NOMO-1 (cell line): ENCODE data around the gene PTGR1.

ENCODE experiments used
- DNase-seq, 2 experiments: peaks; one replicate each; lab custom pipeline; 2025; ENCODE audit not compliant: unreplicated experiment in 2 of 2; lab: John Stamatoyannopoulos, UW

The PTGR1 gene

DNA sequence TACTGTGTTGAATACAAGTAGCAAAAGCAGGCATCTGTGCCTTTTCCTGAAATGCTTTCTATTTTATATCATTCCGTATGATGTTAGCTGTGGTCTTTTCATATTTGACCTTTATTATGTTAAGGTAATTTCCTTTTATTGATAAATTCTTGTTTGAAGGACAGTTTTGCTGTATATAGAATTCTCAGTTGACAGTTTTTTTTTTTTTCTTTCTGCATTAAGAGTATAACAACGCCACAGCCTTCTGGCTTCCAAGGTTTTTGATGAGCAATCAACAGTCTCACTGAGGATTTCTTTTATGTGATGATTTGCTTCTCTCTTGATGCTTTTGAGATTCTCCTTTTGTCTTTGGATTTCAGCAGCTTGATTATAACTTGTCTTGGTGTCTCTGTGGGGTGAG lies 50.8 kb downstream of the PTGR1 start:
- DNase-seq = no peak

DNA sequence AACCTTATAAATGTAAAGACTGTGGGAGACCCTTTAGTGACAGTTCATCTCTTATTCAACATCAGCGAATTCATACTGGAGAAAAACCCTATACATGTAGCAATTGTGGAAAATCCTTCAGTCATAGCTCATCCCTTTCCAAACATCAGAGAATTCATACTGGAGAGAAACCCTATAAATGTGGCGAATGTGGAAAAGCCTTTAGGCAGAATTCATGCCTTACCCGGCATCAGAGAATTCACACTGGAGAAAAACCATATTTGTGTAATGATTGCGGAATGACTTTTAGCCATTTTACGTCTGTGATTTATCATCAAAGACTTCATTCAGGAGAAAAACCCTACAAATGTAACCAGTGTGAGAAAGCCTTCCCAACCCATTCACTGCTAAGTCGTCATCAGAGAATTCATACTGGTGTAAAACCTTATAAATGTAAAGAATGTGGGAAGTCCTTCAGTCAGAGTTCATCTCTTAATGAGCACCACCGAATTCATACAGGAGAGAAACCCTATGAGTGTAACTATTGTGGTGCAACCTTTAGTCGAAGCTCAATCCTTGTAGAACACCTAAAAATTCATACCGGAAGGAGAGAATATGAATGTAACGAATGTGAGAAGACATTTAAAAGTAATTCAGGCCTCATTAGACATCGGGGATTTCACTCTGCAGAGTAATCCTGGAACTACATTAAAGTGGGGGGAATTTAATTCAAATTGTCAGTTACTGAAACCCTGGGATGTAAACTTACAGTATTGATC lies 56.8 kb downstream of the PTGR1 start:
- no peak for DNase-seq

DNA sequence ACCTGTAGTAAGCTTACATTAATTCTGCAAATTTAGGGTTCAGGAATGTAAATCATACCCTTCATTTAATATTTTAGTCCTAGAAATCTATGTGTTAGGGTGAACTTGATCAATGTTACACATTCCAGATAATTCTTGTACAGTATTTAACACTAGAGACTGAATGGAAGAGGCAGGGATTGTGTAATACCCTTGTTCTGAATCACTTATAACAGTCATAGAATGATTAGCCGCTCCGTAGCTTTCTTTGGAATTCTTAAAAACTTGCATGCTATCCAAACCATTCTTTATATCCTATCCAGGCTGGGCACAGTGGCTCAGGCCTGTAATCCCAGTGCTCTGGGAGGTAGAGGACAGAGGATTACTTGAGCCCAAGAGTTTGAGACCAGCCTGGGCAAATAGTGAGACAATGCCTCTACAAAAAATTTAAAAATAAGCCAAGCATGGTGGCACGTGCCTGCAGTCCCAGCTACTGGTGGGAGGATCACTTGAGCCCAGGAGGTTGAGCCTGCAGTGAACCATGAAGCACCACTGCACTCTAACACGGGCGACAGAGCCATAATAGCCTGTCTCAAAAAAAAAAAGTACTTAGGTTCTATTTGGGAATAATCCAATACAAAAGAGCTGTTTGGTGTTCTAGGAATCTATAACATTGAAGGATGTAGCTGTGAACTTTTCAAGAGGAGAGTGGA lies 66.2 kb downstream of the PTGR1 start:
- no peak for DNase-seq

DNA sequence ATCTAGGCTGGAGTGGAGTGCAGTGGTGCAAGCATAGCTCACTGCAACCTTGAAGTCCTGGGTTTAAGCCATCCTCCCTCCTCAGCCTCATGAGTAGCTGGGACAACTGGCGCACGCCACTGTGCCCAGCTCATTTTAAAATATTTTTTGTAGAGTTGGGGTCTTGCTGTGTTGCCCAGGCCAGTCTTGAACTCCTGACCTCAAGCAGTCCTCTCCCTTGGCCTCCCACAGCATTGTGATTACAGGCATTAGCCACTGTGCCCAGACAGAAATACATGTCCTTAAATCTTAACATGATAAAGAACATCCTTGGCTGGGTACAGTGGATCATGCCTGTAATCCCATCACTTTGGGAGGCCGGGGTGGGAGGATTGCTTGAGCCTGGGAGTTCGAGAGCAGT lies 67.7 kb downstream of the PTGR1 start:
- no peak for DNase-seq

DNA sequence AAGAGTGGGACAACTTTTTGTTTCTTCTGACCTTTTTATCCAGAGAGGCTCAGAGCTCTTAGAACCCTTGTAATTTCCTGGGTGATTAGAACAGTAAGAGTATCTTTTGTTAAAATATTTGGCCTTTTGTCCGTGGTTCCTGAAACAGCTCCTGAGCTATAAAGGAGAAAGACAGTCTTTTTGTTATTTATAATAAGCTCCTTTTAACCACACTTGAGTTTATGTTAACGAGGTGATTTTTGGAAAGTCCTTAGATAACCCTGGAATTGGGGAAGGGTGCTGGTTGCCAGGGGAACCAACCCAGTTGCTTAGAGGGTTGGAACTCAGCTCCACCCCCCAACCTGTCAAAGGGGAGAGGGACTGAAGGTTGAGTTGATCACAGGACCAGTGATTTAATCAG lies 69.7 kb downstream of the PTGR1 start:
- no peak for DNase-seq

DNA sequence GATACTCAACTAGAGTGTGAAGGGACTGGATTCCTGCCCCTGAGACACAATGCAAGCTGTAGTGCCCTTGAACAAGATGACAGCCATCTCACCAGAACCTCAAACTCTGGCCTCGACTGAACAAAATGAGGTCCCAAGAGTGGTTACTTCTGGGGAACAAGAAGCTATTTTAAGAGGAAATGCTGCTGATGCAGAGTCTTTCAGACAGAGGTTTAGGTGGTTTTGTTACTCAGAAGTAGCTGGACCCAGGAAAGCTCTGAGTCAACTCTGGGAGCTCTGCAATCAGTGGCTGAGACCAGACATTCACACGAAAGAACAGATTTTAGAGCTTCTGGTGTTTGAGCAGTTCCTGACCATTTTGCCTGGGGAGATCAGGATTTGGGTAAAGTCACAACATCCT lies 72.1 kb downstream of the PTGR1 start:
- DNase-seq = no peak

DNA sequence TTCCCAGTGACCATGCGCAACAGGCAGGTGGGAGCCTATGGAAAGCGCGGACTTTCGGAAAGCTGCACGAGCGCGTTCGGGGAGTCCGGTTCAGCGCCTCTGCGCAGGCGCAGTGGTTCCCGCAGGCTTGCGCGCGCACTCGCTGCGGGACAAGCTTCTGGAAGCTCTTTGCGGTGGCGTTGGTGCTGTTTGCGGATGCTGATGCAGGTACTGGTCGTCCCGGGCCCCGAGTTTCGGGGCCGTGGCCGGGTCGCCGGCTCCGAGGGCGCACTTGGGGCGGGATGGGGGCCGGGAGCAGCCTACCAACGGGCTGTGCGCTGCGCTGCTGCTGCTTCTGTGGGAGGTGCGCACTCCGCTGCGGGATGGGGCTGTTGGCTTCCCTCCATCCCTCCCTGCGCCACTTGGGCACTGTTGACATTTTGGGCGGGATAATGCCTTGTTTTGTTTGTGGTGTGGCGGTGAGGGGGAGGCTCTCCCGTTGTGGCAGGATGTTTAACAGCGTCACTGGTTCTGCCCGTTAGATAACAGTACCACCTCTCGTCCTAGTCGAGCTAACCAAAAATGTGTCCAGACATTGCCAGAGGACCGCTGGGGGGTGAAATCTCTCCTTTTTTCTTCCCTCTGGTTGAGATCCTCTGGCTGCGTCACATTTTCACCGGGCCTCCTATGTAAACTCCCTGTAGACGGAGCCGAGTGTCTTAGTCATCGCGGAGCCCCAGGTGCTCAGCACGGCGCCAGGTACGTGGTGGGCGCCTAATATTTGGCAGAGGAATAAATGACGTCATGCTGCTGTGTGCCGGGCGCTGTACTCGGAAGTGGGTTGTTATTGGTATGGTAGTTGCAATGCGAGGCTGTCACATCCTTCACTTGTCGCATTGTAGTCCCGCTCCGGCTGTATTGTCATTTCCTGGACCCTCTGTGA lies 74.1 kb downstream of the PTGR1 start, which contains the start of gene ZNF483:
Gene ZNF483 (plus strand): TSS at position 124 of the 922 bp plus-strand sequence. CDS start 2,217 bp downstream, outside the sequence.
- no peak for DNase-seq

DNA sequence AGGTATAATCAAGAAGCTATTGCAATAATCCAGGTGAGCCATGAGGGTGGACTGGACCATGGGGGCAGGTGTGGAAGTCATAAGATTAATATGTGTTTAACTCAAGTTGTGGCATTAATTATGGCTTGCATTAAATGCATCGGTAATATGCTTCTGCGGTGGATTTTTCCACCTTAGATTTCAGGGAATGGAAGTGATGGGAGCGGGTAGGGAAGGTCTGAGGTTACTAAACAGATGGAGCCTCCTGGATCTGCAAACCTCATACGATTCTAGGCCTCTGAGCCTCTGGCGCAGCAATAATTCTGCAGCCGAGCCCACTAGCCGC lies 74.8 kb downstream of the PTGR1 start:
- DNase-seq = no peak

DNA sequence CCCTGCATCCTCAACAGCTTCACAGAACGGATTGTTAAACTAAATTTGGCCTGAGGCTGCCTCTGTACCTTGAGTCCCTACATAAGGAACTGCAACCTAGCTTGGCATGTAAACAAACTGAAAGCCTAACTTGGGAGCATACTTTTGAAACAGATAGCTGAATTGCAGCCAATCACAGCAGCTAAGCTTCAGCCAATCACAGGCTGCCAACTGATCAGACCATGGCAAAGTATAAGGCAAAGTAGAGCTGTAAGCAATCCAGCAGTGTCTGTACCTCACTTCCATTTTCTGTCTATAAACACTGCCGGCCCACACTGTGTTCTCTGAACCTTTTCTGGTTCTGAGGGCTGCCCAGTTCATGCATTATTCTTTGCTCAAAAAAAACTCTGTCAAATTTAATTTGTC lies 83.4 kb downstream of the PTGR1 start:
- DNase-seq = no peak

DNA sequence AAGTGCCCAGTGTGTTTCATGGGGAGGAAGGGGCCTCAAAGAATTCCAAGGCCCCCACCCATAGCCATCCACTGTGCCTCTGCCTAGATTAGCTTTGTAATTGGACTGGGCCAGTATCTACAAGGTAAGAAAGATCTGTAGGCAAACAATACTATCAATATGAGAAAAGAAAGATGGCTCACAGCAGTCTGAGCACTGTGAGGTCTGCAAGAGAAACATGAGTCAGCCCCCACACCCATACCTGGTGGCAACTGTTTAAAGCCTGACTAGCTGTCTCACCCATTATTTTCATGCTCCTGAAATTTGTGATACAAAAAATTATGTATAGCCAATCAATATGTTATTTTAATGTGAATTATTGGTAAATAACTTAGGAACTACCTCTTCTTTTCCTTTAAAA lies 84.5 kb downstream of the PTGR1 start:
- DNase-seq = no peak
